ENCODE measurements around the gene ERCC1. TPM values are rescaled to one million over a fixed set of nuclear protein-coding genes. Genes with fewer than 3 reads are reported as not detected.

The ERCC1 gene
- total RNA-seq, 3 donors from 2014 or later (not counting 1 experiment from before 2014, with no cell fraction given), result 46.8 to 55.2 (median 48.2) TPM

- 80% methylated on average over 29 of the region's 29 CpGs for WGBS (ENCODE audit: insufficient coverage)
Observed at GRCh38 chr19:45382426-45382825, 41.3 kb downstream of the ERCC1 start.

GRCh38 chr19:45380107-45380506 lies 43.6 kb downstream of the ERCC1 start:
- H3K4me1 Mint-ChIP-seq, result no peaks in the 10 kb centered on the region
- no peak overlapping the region for H3K4me3 Mint-ChIP-seq
- ATAC-seq (no peak), DNase-seq (no peak)
- Histone ChIP-seq H3K4me1 (ENCODE audit: control insufficient read depth, insufficient read depth, low read length) (no peaks in the 10 kb centered on the region), H3K27me3 (ENCODE audit: control insufficient read depth, insufficient read depth, low read length) (peaks cover 2% of the 10 kb centered on the region), H3K36me3 (ENCODE audit: control insufficient read depth, insufficient read depth, low read length) (no peaks in the 10 kb centered on the region), H3K9me3 (ENCODE audit: control insufficient read depth, insufficient read depth, low read length) (no peaks in the 10 kb centered on the region), H3K27ac (ENCODE audit: low read length) (no peak overlapping the region), H3K4me3 (ENCODE audit: low read length) (no peak overlapping the region)
- H3K27me3 Mint-ChIP-seq (ENCODE audit: low read depth in 2 of 2), result peaks cover 0 to 7% of the 10 kb centered on the region in 2 donors
- H3K9me3 Mint-ChIP-seq, result no peaks in the 10 kb centered on the region
- WGBS (ENCODE audit: insufficient coverage), result 91% methylated on average over 1 of the region's 1 CpG
- intact Hi-C loops (cut with micrococcal nuclease), result no loop called here
- H3K36me3 Mint-ChIP-seq, result no peaks in the 10 kb centered on the region
- H3K27ac Mint-ChIP-seq, result no peak overlapping the region
- TF ChIP-seq, protein P1, sequence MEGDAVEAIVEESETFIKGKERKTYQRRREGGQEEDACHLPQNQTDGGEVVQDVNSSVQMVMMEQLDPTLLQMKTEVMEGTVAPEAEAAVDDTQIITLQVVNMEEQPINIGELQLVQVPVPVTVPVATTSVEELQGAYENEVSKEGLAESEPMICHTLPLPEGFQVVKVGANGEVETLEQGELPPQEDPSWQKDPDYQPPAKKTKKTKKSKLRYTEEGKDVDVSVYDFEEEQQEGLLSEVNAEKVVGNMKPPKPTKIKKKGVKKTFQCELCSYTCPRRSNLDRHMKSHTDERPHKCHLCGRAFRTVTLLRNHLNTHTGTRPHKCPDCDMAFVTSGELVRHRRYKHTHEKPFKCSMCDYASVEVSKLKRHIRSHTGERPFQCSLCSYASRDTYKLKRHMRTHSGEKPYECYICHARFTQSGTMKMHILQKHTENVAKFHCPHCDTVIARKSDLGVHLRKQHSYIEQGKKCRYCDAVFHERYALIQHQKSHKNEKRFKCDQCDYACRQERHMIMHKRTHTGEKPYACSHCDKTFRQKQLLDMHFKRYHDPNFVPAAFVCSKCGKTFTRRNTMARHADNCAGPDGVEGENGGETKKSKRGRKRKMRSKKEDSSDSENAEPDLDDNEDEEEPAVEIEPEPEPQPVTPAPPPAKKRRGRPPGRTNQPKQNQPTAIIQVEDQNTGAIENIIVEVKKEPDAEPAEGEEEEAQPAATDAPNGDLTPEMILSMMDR (IDR thresholded peaks at IDR 0.05), result no peak

More at GRCh38 chr19:45382426-45382825, 41.3 kb downstream of the ERCC1 start:
- intact Hi-C loops (cut with micrococcal nuclease), result no loop called here
- Mint-ChIP-seq H3K36me3 (no peaks in the 10 kb centered on the region), H3K27me3 (ENCODE audit: low read depth in 2 of 2) (peaks cover 10 to 22% of the 10 kb centered on the region in 2 donors), H3K4me3 (no peak overlapping the region), H3K9me3 (no peaks in the 10 kb centered on the region), H3K4me1 (peaks cover 0 to 4% of the 10 kb centered on the region in 2 donors), H3K27ac (no peak overlapping the region)
- H3K4me3 ChIP-seq (ENCODE audit: low read length), result no peak overlapping the region
- TF ChIP-seq, protein P1 (IDR thresholded peaks at IDR 0.05), result no peak
- no peaks in the 10 kb centered on the region for H3K36me3 ChIP-seq (ENCODE audit: control insufficient read depth, insufficient read depth, low read length)
- H3K27ac ChIP-seq (ENCODE audit: low read length), result no peak overlapping the region
- peaks cover 15% of the 10 kb centered on the region for H3K27me3 ChIP-seq (ENCODE audit: control insufficient read depth, insufficient read depth, low read length)
- ATAC-seq, result no peak
- DNase-seq, result no peak
- no peaks in the 10 kb centered on the region for H3K4me1 ChIP-seq (ENCODE audit: control insufficient read depth, insufficient read depth, low read length)
- no peaks in the 10 kb centered on the region for H3K9me3 ChIP-seq (ENCODE audit: control insufficient read depth, insufficient read depth, low read length)

GRCh38 chr19:45376045-45376724 lies 47.5 kb downstream of the ERCC1 start:
- no peak overlapping the region for H3K27ac ChIP-seq (ENCODE audit: low read length)
- Mint-ChIP-seq H3K4me1 (no peaks in the 10 kb centered on the region), H3K27me3 (ENCODE audit: low read depth in 2 of 2) (peaks cover 0 to 4% of the 10 kb centered on the region in 2 donors), H3K27ac (no peak overlapping the region), H3K36me3 (no peaks in the 10 kb centered on the region), H3K9me3 (no peaks in the 10 kb centered on the region), H3K4me3 (no peak overlapping the region)
- 83% methylated on average over 13 of the region's 13 CpGs for WGBS (ENCODE audit: insufficient coverage)
- ATAC-seq (no peak), DNase-seq (no peak)
- TF ChIP-seq, protein P1 (IDR thresholded peaks at IDR 0.05), result no peak
- intact Hi-C loops (cut with micrococcal nuclease), result no loop called here
- no peaks in the 10 kb centered on the region for H3K36me3 ChIP-seq (ENCODE audit: control insufficient read depth, insufficient read depth, low read length)
- H3K4me3 ChIP-seq (ENCODE audit: low read length), result no peak overlapping the region
- no peaks in the 10 kb centered on the region for H3K9me3 ChIP-seq (ENCODE audit: control insufficient read depth, insufficient read depth, low read length)
- no peaks in the 10 kb centered on the region for H3K27me3 ChIP-seq (ENCODE audit: control insufficient read depth, insufficient read depth, low read length)
- H3K4me1 ChIP-seq (ENCODE audit: control insufficient read depth, insufficient read depth, low read length), result peaks cover under 1% of the 10 kb centered on the region
